ENCODE data around the gene EXOSC10. TPM values are rescaled to one million over a fixed set of nuclear protein-coding genes. Genes with fewer than 3 reads are reported as not detected.

Gene EXOSC10
- polyA plus RNA-seq, 1 donor from 2014 or later: 115 TPM

DNA sequence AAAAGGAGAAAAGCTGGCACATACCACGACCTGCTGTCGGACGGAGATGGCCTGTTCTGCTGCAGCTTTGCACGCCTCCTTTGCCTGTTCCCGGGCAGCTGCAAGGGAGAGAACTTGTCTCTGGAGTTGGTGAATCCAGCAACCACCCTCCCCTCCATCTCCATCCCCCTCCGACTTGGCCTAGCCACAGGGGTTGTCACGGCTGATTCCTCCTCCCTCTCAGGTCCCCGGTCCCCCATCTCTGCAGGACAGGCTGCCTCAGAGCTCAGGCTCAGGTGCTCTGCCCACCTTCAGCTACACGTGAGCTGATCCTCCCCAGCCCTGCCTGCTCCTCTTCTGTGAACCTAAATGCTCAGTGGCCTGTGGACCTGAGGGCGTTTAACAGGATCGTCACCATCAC lies 28.8 kb downstream of the EXOSC10 start:
- Histone ChIP-seq H3K79me2 (replicated peaks; ENCODE audit: insufficient read depth, low read length) (no peaks in the 10 kb centered on the region), H2AFZ (ENCODE audit: low read depth, low read length) (no peak overlapping the region), H3K27ac (ENCODE audit: low read length) (no peak overlapping the region), H3K4me2 (ENCODE audit: low read length) (no peak overlapping the region), H3K9ac (ENCODE audit: low read length) (no peak overlapping the region), H3K4me3 (ENCODE audit: low read length) (no peak overlapping the region), H3K9me3 (ENCODE audit: low read length) (no peaks in the 10 kb centered on the region), H3F3A (ENCODE audit: insufficient read depth, low read length, poor library complexity, severe bottlenecking) (no peaks in the 10 kb centered on the region), H3K27me3 (ENCODE audit: insufficient read depth, low read depth, low read length) (no peaks in the 10 kb centered on the region), H4K20me1 (ENCODE audit: insufficient read depth) (no peaks in the 10 kb centered on the region), H3K9me2 (ENCODE audit: insufficient read depth, low read length) (no peaks in the 10 kb centered on the region), H3K36me3 (ENCODE audit: insufficient read depth, low read length) (peaks cover 5% of the 10 kb centered on the region)
- TF ChIP-seq EP300 (conservative IDR thresholded peaks at IDR 0.05; ENCODE audit: poor library complexity, severe bottlenecking): no peak
- no peak for TF ChIP-seq TAF1 (IDR thresholded peaks at IDR 0.05; ENCODE audit: low read depth)
- no peak for TF ChIP-seq POLR2AphosphoS5 (IDR thresholded peaks at IDR 0.05)
- no peak for TF ChIP-seq MXI1 (conservative IDR thresholded peaks at IDR 0.05; ENCODE audit: poor library complexity, severe bottlenecking)
- TF ChIP-seq, protein P1, sequence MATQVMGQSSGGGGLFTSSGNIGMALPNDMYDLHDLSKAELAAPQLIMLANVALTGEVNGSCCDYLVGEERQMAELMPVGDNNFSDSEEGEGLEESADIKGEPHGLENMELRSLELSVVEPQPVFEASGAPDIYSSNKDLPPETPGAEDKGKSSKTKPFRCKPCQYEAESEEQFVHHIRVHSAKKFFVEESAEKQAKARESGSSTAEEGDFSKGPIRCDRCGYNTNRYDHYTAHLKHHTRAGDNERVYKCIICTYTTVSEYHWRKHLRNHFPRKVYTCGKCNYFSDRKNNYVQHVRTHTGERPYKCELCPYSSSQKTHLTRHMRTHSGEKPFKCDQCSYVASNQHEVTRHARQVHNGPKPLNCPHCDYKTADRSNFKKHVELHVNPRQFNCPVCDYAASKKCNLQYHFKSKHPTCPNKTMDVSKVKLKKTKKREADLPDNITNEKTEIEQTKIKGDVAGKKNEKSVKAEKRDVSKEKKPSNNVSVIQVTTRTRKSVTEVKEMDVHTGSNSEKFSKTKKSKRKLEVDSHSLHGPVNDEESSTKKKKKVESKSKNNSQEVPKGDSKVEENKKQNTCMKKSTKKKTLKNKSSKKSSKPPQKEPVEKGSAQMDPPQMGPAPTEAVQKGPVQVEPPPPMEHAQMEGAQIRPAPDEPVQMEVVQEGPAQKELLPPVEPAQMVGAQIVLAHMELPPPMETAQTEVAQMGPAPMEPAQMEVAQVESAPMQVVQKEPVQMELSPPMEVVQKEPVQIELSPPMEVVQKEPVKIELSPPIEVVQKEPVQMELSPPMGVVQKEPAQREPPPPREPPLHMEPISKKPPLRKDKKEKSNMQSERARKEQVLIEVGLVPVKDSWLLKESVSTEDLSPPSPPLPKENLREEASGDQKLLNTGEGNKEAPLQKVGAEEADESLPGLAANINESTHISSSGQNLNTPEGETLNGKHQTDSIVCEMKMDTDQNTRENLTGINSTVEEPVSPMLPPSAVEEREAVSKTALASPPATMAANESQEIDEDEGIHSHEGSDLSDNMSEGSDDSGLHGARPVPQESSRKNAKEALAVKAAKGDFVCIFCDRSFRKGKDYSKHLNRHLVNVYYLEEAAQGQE (IDR thresholded peaks at IDR 0.05; ENCODE audit: borderline replicate concordance): no peak

- no peak overlapping the region for H3K27ac ChIP-seq (ENCODE audit: low read length)
- H3K4me2 ChIP-seq (ENCODE audit: low read length): no peak overlapping the region
- no peak overlapping the region for H3K9ac ChIP-seq (ENCODE audit: low read length)
These were observed 30.8 kb downstream of the EXOSC10 start for GRCh38 chr1:11068600-11069473.

DNA sequence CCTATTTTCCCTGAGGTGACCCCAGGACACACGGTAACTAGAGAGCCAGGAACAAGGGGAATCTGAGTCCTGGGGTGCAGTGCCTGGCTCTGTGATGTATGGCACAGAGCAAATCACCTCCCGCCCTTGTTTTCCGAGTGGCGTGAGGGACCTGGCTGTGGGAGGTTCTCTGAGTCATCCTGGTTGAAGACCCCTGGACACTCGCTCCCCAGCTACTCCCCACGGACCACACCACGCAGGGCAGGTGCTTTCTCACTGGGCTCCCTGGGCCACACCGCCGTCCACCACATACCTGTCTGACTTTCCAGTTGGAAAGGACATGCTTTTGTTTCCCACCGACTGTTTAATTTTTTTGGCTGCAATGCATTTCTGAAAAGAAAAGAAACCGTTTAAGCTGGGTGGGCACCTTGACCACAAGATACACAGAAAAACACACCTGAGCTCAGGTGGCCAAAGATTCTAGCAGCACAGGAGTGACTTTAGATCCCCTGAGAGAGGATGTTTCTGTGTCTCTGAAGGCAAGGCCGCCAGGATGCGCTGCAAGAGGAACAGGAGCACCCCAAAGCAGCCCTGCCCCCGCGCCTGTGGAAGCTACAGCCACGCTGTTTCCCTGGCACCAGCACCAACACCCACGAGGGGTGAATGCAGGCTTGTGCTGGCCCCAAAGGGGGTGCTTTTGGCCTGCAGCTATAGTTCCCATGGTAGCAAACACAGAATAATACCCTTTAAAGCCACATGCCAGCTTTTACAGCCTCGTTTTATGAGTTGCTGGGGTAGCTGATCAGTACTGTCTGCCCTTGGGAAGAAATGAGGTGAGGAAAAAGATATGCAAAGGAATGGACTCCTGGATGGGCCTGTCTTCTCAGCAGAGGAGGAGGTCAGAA lies 31.7 kb downstream of the EXOSC10 start:
- H3K27ac ChIP-seq (ENCODE audit: low read length): no peak overlapping the region
- no peak overlapping the region for H2AFZ ChIP-seq (ENCODE audit: low read depth, low read length)
- H3K9me3 ChIP-seq (ENCODE audit: low read length): no peaks in the 10 kb centered on the region
- peaks cover 15% of the 10 kb centered on the region for H3K36me3 ChIP-seq (ENCODE audit: insufficient read depth, low read length)
- H3K4me2 ChIP-seq (ENCODE audit: low read length): no peak overlapping the region
- H3K9ac ChIP-seq (ENCODE audit: low read length): no peak overlapping the region
- H4K20me1 ChIP-seq (ENCODE audit: insufficient read depth): no peaks in the 10 kb centered on the region
- H3K9me2 ChIP-seq (ENCODE audit: insufficient read depth, low read length): no peaks in the 10 kb centered on the region
- H3K27me3 ChIP-seq (ENCODE audit: insufficient read depth, low read depth, low read length): no peaks in the 10 kb centered on the region
- H3K79me2 ChIP-seq (replicated peaks; ENCODE audit: insufficient read depth, low read length): no peaks in the 10 kb centered on the region
- no peak overlapping the region for H3K4me3 ChIP-seq (ENCODE audit: low read length)
- TF ChIP-seq CTCF (IDR thresholded peaks at IDR 0.05; ENCODE audit: poor library complexity, severe bottlenecking) (no peak), EP300 (conservative IDR thresholded peaks at IDR 0.05; ENCODE audit: poor library complexity, severe bottlenecking) (no peak), SMC3 (conservative IDR thresholded peaks at IDR 0.05; ENCODE audit: poor library complexity) (no peak), MXI1 (conservative IDR thresholded peaks at IDR 0.05; ENCODE audit: poor library complexity, severe bottlenecking) (no peak), TAF1 (IDR thresholded peaks at IDR 0.05; ENCODE audit: low read depth) (no peak), EZH2 (IDR thresholded peaks at IDR 0.05; ENCODE audit: borderline replicate concordance, insufficient read depth, low read length, poor library complexity, severe bottlenecking) (no peak), POLR2AphosphoS5 (IDR thresholded peaks at IDR 0.05) (no peak)
- TF ChIP-seq, protein P1 (IDR thresholded peaks at IDR 0.05; ENCODE audit: borderline replicate concordance): no peak
- no peaks in the 10 kb centered on the region for H3F3A ChIP-seq (ENCODE audit: insufficient read depth, low read length, poor library complexity, severe bottlenecking)

More at GRCh38 chr1:11068600-11069473, 30.8 kb downstream of the EXOSC10 start:
- no peaks in the 10 kb centered on the region for H4K20me1 ChIP-seq (ENCODE audit: insufficient read depth)
- no peaks in the 10 kb centered on the region for H3K27me3 ChIP-seq (ENCODE audit: insufficient read depth, low read depth, low read length)
- H3F3A ChIP-seq (ENCODE audit: insufficient read depth, low read length, poor library complexity, severe bottlenecking): no peaks in the 10 kb centered on the region
- TF ChIP-seq RAD21 (conservative IDR thresholded peaks at IDR 0.05) (no peak), MXI1 (conservative IDR thresholded peaks at IDR 0.05; ENCODE audit: poor library complexity, severe bottlenecking) (no peak), SMC3 (conservative IDR thresholded peaks at IDR 0.05; ENCODE audit: poor library complexity) (no peak), EZH2 (IDR thresholded peaks at IDR 0.05; ENCODE audit: borderline replicate concordance, insufficient read depth, low read length, poor library complexity, severe bottlenecking) (no peak)
- no peaks in the 10 kb centered on the region for H3K79me2 ChIP-seq (replicated peaks; ENCODE audit: insufficient read depth, low read length)
- no peaks in the 10 kb centered on the region for H3K9me2 ChIP-seq (ENCODE audit: insufficient read depth, low read length)
- no peaks in the 10 kb centered on the region for H3K9me3 ChIP-seq (ENCODE audit: low read length)
- H2AFZ ChIP-seq (ENCODE audit: low read depth, low read length): no peak overlapping the region
- H3K36me3 ChIP-seq (ENCODE audit: insufficient read depth, low read length): peaks cover 11% of the 10 kb centered on the region
- no peak overlapping the region for H3K4me3 ChIP-seq (ENCODE audit: low read length)
